Activated CD4-positive, alpha-beta T cell treated with anti-CD3 and anti-CD28 coated beads, Interleukin-2, amount 50 U/mL, for 48 hours (primary cell): ENCODE measurements around the gene LSR.

ENCODE experiments used
- DNase-seq, 2 experiments: peaks; one replicate each; pipeline ENCODE4 v3.0.0-alpha.2; 2020

Gene LSR, protein sequence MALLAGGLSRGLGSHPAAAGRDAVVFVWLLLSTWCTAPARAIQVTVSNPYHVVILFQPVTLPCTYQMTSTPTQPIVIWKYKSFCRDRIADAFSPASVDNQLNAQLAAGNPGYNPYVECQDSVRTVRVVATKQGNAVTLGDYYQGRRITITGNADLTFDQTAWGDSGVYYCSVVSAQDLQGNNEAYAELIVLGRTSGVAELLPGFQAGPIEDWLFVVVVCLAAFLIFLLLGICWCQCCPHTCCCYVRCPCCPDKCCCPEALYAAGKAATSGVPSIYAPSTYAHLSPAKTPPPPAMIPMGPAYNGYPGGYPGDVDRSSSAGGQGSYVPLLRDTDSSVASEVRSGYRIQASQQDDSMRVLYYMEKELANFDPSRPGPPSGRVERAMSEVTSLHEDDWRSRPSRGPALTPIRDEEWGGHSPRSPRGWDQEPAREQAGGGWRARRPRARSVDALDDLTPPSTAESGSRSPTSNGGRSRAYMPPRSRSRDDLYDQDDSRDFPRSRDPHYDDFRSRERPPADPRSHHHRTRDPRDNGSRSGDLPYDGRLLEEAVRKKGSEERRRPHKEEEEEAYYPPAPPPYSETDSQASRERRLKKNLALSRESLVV

DNA sequence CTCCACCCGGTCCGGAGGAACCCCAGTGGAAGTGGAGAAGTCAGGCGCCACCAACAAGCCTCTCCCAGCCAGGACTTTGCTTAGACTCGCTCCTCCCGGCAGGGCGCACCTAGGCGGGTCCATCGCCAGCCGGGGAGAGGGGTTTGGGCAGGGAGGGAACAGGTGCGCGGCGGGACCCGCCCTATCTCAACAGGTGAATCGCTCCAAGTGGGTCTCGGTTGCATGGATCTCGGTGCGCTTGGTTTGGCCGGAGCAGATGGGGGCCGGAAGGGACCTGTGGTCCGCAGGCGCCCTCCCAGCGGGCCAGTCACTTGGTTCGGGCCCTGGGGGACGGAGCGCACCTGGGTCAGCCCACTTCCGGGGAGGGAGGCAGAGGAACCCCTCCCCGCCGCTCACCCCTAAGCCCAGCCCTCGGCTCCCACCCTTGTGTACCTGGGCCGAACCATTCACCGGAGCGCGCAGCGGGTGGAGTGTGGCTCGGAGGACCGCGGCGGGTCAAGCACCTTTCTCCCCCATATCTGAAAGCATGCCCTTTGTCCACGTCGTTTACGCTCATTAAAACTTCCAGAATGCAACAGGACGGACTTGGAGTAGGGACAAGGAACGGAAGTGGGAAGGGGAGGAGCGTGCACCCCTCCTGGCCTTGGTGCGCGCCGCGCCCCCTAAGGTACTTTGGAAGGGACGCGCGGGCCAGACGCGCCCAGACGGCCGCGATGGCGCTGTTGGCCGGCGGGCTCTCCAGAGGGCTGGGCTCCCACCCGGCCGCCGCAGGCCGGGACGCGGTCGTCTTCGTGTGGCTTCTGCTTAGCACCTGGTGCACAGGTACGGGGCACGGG lies at the start of gene LSR:
Gene LSR, plus strand, starts transcription at position 693 of the 836 bp plus-strand sequence. Its CDS starts 21 bp downstream, at position 714.
- DNase-seq: peak; percentile 75 to 81

DNA sequence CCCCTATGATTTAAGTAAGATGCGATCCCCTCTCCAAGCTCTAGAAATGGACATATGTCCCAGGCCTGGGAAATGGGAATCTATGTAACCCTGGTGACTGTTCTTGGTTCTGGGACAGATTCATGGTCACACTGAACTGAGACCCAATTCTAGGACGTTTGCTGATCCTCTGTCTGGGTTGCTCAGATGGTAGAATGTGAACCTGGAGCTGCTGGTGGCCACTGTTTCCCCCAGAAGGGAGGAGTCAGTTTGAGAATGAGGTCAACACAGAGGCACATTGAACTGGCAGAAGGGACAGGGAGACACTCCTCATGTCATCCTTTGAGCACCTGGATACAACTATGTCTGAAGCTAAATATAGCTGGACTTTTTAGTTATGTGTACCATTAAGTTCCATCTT lies 49.3 kb upstream of the LSR start:
- DNase-seq: no peak

GRCh38 chr19:35202722-35203688 lies 45.8 kb upstream of the LSR start:
- no peak for DNase-seq

DNA sequence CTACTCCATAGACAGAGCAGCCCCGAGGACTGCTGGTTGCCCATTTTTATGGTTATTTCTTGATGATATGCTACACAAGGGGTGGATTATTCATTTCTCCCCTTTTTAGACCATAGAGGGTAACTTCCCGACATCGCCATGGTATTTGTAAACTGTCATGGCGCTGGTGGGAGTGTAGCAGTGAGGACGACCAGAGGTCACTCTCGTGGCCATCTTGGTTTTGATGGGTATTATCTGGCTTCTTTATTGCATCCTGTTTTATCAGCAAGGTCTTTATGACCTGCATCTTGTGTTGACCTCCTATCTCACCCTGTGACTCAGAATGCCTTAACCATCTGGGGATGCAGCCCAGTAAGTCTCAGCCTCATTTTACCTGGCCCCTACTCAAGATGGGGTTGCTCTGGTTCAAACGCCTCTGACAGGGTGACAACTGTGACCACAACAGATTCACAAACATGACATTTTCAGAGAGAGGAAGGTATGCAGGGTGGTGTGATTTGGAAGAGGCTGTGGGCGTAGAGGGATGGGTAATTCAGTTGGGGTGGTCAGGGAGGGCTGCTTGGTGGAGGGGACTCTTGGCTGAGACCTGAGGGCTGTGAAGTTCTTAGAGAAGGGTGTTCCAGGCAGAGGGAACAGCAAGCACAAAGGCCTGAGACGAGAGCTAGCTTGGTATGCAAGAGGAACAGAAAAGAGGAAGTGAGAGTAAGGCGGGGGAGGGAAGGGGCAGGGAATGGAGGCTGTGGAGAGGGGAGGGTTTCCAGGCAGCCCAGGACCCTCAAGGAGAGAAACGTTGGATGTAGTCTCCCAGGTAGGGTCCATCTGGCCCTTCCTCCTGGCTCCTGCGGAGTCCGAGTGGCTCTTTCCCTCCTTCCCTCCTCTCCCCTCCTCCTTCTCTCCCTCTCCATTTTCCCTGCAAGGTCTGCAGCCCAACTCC lies 43.7 kb upstream of the LSR start:
- no peak for DNase-seq

GRCh38 chr19:35205733-35206323 lies 43.0 kb upstream of the LSR start:
- DNase-seq: no peak

DNA sequence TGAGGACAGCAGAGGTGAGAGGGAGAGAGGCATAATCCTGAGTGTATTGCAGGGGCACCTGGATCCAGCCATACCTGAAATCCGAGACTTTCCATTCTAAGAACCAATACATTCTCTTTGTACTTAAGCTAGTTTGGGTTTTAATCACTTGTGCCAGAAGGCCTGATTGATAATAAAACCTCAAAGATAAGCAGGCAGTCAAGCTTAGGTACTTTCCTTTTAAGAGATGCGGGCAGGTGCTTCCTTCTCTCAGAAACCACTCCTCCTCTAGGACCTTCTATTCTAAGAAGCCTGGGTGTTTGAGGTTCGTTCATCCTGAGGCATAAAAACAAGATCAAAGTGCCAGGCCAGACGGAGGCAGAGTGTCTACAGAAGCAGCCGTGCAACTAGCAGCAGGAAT lies 42.4 kb upstream of the LSR start:
- no peak for DNase-seq

DNA sequence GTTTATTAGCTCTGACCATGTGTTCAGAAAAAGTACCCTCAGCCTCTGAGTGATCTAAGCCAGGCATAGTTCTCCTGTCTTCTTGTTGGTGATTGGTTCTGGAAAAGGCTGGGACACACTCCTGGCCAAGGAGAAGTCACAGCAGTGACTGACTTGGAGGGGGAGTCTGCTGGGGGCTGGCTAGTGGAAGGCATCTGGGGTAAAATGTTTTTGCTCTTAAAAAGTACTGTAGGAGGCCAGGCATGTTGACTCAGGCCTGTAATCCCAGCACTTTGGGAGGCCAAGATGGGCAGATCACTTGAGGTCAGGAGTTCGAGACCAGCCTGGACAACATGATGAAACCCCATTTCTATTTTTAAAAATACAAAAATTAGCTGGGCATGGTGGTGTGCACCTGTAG lies 41.9 kb upstream of the LSR start:
- DNase-seq: no peak

DNA sequence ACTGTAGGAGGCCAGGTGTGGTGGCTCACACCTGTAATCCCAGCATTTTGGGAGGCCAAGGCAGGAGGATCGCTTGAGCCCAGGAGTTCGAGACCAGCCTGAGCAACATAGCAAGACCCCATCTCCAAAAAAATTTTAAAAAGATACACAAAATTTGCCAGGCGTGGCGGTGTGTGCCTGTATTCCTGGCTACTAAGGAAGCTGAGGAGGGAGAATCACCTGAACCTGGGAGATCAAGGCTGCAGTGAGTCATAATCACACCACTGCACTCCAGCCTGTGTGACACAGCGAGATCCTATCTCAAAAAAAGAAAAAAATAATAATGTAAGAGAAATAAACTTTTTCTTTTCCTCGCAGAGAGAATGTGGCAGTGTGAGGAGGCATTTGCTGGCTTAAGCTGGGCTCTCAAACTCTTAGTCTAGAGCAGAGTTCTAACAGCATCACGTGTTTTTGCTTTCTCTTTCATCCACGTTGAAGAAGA lies 41.4 kb upstream of the LSR start:
- no peak for DNase-seq

DNA sequence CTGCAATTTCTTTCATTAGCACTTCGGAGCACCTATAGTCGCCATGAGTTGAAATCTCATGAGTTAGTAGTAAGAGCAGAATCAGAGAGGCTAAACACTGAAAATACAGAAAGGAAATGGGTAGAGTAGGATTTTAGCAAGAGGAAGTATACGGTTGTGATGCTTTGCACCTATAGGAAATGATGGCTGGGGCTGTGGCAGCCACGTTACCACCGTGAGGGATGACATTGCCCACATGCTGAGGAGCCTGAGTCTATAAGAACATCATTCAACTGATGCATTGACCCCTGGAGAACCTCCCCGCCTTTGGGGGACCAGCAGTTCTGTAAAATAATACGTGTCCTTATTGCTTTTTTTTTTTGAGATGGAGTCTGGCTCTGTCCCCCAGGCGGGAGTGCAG lies 40.7 kb upstream of the LSR start:
- DNase-seq: no peak

- DNase-seq: no peak
Measured at GRCh38 chr19:35209646-35210045, 39.2 kb upstream of the LSR start.

GRCh38 chr19:35211545-35212230 lies 37.1 kb upstream of the LSR start:
- DNase-seq: peak; percentile 55 to 64

GRCh38 chr19:35212241-35212640 lies 36.6 kb upstream of the LSR start:
- no peak for DNase-seq

GRCh38 chr19:35213663-35214632 lies 34.9 kb upstream of the LSR start:
- peak; percentile 68 to 78 for DNase-seq

DNA sequence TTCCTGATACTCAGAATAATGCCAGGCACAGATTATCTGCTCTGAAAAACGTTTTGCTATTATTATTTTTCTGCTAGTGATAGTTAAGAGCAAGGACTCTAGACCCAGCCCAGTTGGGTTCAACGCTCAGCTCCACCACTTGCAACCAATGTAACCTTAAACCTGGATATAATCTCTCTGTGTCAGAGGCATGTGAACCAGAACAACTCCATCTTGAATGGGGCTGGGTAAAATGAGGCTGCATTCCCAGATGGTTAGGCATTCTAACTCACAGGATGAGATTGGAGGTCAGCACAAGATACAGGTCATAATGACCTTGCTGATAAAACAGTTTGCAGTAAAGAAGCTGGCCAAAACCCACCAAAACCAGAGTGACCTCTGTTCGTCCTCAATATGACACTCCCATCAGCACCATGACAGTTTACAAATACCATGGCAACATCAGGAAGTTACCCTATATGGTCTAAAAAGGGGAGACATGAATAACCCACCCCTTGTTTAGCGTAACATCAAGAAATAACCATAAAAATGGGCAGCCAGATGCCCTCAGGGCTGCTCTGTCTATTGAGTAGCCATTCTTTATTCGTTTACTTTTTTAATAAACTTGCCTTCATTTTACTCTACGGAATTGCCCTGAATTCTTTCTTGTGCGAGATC lies 33.9 kb upstream of the LSR start:
- no peak for DNase-seq

DNA sequence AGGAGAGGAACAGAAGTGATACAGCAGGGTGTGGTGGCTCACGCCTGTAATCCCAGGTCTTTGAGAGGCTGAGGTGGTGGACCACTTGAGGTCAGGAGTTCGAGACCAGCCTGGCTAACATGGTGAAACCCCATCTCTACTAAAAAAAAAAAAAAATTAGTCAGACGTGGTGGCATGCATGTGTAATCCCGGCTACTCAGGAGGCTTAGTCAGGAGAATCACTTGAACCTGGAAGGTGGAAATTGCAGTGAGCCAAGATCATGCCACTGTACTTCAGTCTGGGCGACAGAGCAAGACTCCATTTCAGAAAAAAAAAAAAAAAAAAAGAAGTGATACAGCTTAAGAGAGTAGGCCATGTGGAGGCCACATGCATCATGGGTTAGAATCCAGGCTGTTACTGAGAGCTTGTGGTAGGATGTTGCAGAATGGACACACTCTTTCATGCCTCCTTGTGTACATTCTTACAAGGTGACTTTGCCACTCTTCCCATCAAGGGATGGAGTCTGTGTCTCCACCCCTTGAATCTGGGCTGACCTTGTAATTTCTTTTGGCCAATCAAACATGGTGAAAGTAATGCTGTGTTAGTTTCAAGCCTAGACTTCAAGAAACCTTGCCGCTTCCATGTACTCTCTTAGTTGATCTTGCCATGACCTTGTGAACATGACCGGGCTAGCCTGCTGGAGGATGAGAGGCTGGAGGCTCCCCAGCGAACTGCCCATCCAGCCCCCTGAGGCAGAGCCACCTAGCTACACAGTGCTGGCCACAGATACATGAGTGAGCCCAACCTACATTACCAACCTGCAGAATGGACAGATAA lies 32.6 kb upstream of the LSR start:
- no peak for DNase-seq

GRCh38 chr19:35216833-35217648 lies 31.8 kb upstream of the LSR start:
- DNase-seq: peak; percentile 35 to 55

DNA sequence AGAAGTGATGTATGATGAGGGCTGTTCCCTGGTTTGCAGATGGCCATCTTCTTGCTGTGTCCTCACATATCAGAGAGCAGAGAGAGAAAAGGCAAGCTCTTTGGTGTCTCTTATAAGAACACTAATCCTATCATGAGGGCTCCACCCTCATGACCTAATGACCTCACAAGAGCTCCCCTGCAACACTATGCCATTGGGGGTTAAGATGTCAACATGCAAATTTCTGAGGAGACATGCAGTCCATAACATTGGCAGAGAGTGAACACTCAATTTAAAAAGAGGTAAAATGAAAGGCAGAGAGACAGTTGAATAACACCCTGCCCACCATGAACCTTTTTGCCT lies 31.2 kb upstream of the LSR start:
- no peak for DNase-seq
